Liver (tissue), 9 donors: ENCODE results near the gene SKA1. TPM values are rescaled to one million over a fixed set of nuclear protein-coding genes. Genes with fewer than 3 reads are reported as not detected.

Source experiments
- DNase-seq: peaks from one replicate; pipeline ENCODE4 v3.0.0-alpha.2; 2017; ENCODE audit warnings: low spot score
- H3K27ac ChIP-seq, 2 donors: one replicate each; pipeline ENCODE4 v1.7.0; 2013; ENCODE audit warnings: inconsistent platforms in 2 of 2, low read length in 2 of 2, control low read depth in 1 of 2, low read depth in 1 of 2, mild to moderate bottlenecking in 1 of 2
- H3K27me3 ChIP-seq, 4 donors: one replicate each; pipeline versions ENCODE4 v1.6.1 to v1.7.0; 2013; ENCODE audit warnings: low read length in 3 of 4, inconsistent platforms in 1 of 4, mild to moderate bottlenecking in 1 of 4, moderate library complexity in 1 of 4; ENCODE audit not compliant: control insufficient read depth in 4 of 4, insufficient read depth in 4 of 4
- H3K36me3 ChIP-seq, 4 donors: one replicate each; pipeline versions ENCODE4 v1.6.1 to v1.7.0; 2013; ENCODE audit warnings: low read length in 3 of 4, mild to moderate bottlenecking in 3 of 4, low read depth in 1 of 4, moderate library complexity in 1 of 4; ENCODE audit not compliant: control insufficient read depth in 4 of 4, insufficient read depth in 3 of 4
- H3K4me1 ChIP-seq, 4 donors: one replicate each; pipeline versions ENCODE4 v1.6.1 to v1.7.0; 2013; ENCODE audit warnings: low read length in 3 of 4, mild to moderate bottlenecking in 3 of 4, moderate library complexity in 1 of 4; ENCODE audit not compliant: control insufficient read depth in 4 of 4, insufficient read depth in 4 of 4
- H3K4me3 ChIP-seq, 3 donors: one replicate each; pipeline versions ENCODE4 v1.6.1 to v1.7.0; 2013; ENCODE audit warnings: low read length in 3 of 3, control low read depth in 1 of 3, low read depth in 1 of 3, mild to moderate bottlenecking in 1 of 3
- H3K9ac ChIP-seq, 2 donors: one replicate each; pipeline ENCODE4 v1.7.0; 2013; ENCODE audit warnings: low read length in 2 of 2, mild to moderate bottlenecking in 2 of 2, moderate library complexity in 2 of 2, control low read depth in 1 of 2, low read depth in 1 of 2
- H3K9me3 ChIP-seq, 4 donors: one replicate each; pipeline versions ENCODE4 v1.6.1 to v1.7.0; 2013; ENCODE audit warnings: low read length in 3 of 4; ENCODE audit not compliant: control insufficient read depth in 4 of 4
- FOXA1 ChIP-seq: IDR thresholded peaks from 2 replicates; pipeline ENCODE4 v1.6.1; 2016; ENCODE audit warnings: antibody characterized with exemption
- GABPA ChIP-seq, 2 donors: IDR thresholded peaks in 1 of 2; conservative IDR thresholded peaks in 1 of 2; 2 replicates each; pipeline ENCODE4 v1.6.1; 2016; ENCODE audit warnings: antibody characterized with exemption in 2 of 2, mild to moderate bottlenecking in 1 of 2, moderate library complexity in 1 of 2
- HNF4A ChIP-seq, 2 donors: conservative IDR thresholded peaks; 2 replicates each; pipeline ENCODE4 v1.6.1; 2016; ENCODE audit warnings: antibody characterized with exemption in 2 of 2, mild to moderate bottlenecking in 2 of 2
- HNF4G ChIP-seq: IDR thresholded peaks from 2 replicates; pipeline ENCODE4 v1.6.1; 2016; ENCODE audit warnings: antibody characterized with exemption
- JUND ChIP-seq, 2 donors: IDR thresholded peaks; 2 replicates each; pipeline ENCODE4 v1.6.1; 2016; ENCODE audit warnings: antibody characterized with exemption in 2 of 2
- NR2F2 ChIP-seq: IDR thresholded peaks from 2 replicates; pipeline ENCODE4 v1.6.1; 2016; ENCODE audit warnings: antibody characterized with exemption
- RAD21 ChIP-seq, 2 donors: IDR thresholded peaks; 2 replicates each; pipeline ENCODE4 v1.6.1; 2016; ENCODE audit warnings: antibody characterized with exemption in 2 of 2, mild to moderate bottlenecking in 2 of 2
- RXRA ChIP-seq, 2 donors: IDR thresholded peaks; 2 replicates each; pipeline ENCODE4 v1.6.1; 2017 to 2018; ENCODE audit warnings: antibody characterized with exemption in 2 of 2, mild to moderate bottlenecking in 1 of 2
- SP1 ChIP-seq: IDR thresholded peaks from 2 replicates; pipeline ENCODE4 v1.6.1; 2018; ENCODE audit warnings: antibody characterized with exemption, mild to moderate bottlenecking
- TAF1 ChIP-seq: conservative IDR thresholded peaks from 2 replicates; pipeline ENCODE4 v1.6.1; 2016; ENCODE audit warnings: antibody characterized with exemption, mild to moderate bottlenecking
- YY1 ChIP-seq: IDR thresholded peaks from 2 replicates; pipeline ENCODE4 v1.6.1; 2016; ENCODE audit warnings: antibody characterized with exemption, mild to moderate bottlenecking
- WGBS: extraction: QIAGEN DNeasy Blood & Tissue Kit; methylation state at CpG from one replicate; pipeline ENCODE4 v1.1.7; 2013; 5-methylcytosine and 5-hydroxymethylcytosine counted together
- polyA plus RNA-seq, 2 donors: library from polyadenylated mRNA; stranded (reverse) in 1 of 2; unstranded in 1 of 2; fragments of 200-250 nt in 1 of 2; fragments of >200 nt in 1 of 2; fragmentation: Nextera tagmentation in 1 of 2; extraction: Ambion mirVana in 1 of 2; gene quantifications; one replicate each; pipeline versions ENCODE4 v1.2.1 to v1.2.3, GENCODE V29; 2013 to 2015
- total RNA-seq, 2 donors: library from RNA; depleted of rRNA; stranded (reverse); fragments of >200 nt; gene quantifications; one replicate each; pipeline ENCODE4 v1.2.3, GENCODE V29; 2014
- TF ChIP-seq, protein P1 (sequence below): fragments of 150-350 bp; IDR thresholded peaks from 2 replicates; pipeline ENCODE4 v1.5.1; 2017; ENCODE audit warnings: improper control_type of control experiment, low read depth, low read length; ENCODE audit not compliant: missing input control
- TF ChIP-seq, protein P2 (sequence below): IDR thresholded peaks from 2 replicates; pipeline ENCODE4 v1.6.1; 2016; ENCODE audit warnings: antibody characterized with exemption, mild to moderate bottlenecking
- TF ChIP-seq, protein P3 (sequence below): IDR thresholded peaks from 2 replicates; pipeline ENCODE4 v1.6.1; 2016; ENCODE audit warnings: antibody characterized with exemption
- TF ChIP-seq, protein P4 (sequence below): IDR thresholded peaks from 2 replicates; pipeline ENCODE4 v1.6.1; 2016; ENCODE audit warnings: antibody characterized with exemption
- TF ChIP-seq, protein P5 (sequence below): IDR thresholded peaks from 2 replicates; pipeline ENCODE4 v1.6.1; 2016; ENCODE audit warnings: antibody characterized with exemption
- donor health status: healthy.
- donor health status: healthy.
- donor health status: healthy.
- donor health status: healthy.
- donor health status: healthy.

Gene SKA1
- total and polyA plus RNA-seq, 4 donors: 0.08 to 18.7 (median 0.52) TPM

DNA sequence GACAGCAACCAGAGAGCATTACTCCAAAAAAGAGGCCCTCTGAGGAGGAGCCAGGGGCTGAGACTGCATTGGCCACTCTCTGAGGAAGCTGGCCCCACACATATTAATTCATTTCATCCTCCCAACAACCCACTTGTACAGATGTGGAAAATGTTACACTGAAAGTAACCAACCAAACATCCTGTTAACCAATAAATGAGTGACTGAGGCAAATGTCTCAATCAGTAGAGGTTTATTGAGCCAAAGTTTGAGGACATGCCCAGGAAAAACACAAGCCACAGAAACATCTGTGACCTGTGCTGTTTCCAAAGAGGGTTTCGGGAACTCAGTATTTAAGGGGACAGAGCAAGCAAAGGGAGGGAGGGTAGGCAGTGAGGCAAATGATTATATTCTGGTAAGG lies 53.0 kb downstream of the SKA1 start:
- Histone ChIP-seq H3K36me3 (no peaks in the 10 kb centered on the region), H3K27me3 (no peaks in the 10 kb centered on the region), H3K4me1 (peaks cover 0 to 3% (median 0%) of the 10 kb centered on the region in 4 donors), H3K9me3 (no peaks in the 10 kb centered on the region), H3K9ac (no peak overlapping the region), H3K27ac (no peak overlapping the region), H3K4me3 (no peak overlapping the region)
- 86% methylated on average over 1 of the region's 1 CpG for WGBS
- no peak for DNase-seq
- TF ChIP-seq TAF1 (no peak), HNF4A (conservative IDR thresholded peaks at IDR 0.05) (no peak), RXRA (IDR thresholded peaks at IDR 0.05) (no peak), JUND (IDR thresholded peaks at IDR 0.05) (no peak), NR2F2 (no peak), FOXA1 (no peak), RAD21 (IDR thresholded peaks at IDR 0.05) (no peak), GABPA (IDR thresholded peaks at IDR 0.05 in 1 of 2, conservative IDR thresholded peaks at IDR 0.05 in 1 of 2) (no peak), SP1 (no peak), HNF4G (no peak), YY1 (no peak)
- TF ChIP-seq, protein P1, sequence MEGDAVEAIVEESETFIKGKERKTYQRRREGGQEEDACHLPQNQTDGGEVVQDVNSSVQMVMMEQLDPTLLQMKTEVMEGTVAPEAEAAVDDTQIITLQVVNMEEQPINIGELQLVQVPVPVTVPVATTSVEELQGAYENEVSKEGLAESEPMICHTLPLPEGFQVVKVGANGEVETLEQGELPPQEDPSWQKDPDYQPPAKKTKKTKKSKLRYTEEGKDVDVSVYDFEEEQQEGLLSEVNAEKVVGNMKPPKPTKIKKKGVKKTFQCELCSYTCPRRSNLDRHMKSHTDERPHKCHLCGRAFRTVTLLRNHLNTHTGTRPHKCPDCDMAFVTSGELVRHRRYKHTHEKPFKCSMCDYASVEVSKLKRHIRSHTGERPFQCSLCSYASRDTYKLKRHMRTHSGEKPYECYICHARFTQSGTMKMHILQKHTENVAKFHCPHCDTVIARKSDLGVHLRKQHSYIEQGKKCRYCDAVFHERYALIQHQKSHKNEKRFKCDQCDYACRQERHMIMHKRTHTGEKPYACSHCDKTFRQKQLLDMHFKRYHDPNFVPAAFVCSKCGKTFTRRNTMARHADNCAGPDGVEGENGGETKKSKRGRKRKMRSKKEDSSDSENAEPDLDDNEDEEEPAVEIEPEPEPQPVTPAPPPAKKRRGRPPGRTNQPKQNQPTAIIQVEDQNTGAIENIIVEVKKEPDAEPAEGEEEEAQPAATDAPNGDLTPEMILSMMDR: no peak
- TF ChIP-seq, protein P2, sequence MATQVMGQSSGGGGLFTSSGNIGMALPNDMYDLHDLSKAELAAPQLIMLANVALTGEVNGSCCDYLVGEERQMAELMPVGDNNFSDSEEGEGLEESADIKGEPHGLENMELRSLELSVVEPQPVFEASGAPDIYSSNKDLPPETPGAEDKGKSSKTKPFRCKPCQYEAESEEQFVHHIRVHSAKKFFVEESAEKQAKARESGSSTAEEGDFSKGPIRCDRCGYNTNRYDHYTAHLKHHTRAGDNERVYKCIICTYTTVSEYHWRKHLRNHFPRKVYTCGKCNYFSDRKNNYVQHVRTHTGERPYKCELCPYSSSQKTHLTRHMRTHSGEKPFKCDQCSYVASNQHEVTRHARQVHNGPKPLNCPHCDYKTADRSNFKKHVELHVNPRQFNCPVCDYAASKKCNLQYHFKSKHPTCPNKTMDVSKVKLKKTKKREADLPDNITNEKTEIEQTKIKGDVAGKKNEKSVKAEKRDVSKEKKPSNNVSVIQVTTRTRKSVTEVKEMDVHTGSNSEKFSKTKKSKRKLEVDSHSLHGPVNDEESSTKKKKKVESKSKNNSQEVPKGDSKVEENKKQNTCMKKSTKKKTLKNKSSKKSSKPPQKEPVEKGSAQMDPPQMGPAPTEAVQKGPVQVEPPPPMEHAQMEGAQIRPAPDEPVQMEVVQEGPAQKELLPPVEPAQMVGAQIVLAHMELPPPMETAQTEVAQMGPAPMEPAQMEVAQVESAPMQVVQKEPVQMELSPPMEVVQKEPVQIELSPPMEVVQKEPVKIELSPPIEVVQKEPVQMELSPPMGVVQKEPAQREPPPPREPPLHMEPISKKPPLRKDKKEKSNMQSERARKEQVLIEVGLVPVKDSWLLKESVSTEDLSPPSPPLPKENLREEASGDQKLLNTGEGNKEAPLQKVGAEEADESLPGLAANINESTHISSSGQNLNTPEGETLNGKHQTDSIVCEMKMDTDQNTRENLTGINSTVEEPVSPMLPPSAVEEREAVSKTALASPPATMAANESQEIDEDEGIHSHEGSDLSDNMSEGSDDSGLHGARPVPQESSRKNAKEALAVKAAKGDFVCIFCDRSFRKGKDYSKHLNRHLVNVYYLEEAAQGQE: no peak
- TF ChIP-seq, protein P3, sequence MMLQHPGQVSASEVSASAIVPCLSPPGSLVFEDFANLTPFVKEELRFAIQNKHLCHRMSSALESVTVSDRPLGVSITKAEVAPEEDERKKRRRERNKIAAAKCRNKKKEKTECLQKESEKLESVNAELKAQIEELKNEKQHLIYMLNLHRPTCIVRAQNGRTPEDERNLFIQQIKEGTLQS: no peak
- TF ChIP-seq, protein P4, sequence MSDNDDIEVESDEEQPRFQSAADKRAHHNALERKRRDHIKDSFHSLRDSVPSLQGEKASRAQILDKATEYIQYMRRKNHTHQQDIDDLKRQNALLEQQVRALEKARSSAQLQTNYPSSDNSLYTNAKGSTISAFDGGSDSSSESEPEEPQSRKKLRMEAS: no peak
- TF ChIP-seq, protein P5, sequence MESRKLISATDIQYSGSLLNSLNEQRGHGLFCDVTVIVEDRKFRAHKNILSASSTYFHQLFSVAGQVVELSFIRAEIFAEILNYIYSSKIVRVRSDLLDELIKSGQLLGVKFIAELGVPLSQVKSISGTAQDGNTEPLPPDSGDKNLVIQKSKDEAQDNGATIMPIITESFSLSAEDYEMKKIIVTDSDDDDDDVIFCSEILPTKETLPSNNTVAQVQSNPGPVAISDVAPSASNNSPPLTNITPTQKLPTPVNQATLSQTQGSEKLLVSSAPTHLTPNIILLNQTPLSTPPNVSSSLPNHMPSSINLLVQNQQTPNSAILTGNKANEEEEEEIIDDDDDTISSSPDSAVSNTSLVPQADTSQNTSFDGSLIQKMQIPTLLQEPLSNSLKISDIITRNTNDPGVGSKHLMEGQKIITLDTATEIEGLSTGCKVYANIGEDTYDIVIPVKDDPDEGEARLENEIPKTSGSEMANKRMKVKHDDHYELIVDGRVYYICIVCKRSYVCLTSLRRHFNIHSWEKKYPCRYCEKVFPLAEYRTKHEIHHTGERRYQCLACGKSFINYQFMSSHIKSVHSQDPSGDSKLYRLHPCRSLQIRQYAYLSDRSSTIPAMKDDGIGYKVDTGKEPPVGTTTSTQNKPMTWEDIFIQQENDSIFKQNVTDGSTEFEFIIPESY: no peak
